ENCODE results near the gene INPP5F. TPM values are rescaled to one million over a fixed set of nuclear protein-coding genes. Genes with fewer than 3 reads are reported as not detected.

INPP5F gene
- total and polyA plus RNA-seq, 2 donors (not counting 1 experiment from before 2014, with no cell fraction given) = 11.2 to 37.5 TPM

GRCh38 chr10:119686465-119687191 lies 39.2 kb upstream of the INPP5F start:
- H3K27me3 Mint-ChIP-seq = peaks cover 5% of the 10 kb centered on the region
- no peaks in the 10 kb centered on the region for H3K9me3 Mint-ChIP-seq (ENCODE audit: insufficient read depth)
- Histone ChIP-seq H3K79me2 (ENCODE audit: control insufficient read depth, insufficient read depth, low read length) (no peaks in the 10 kb centered on the region), H3K9me3 (ENCODE audit: control extremely low read depth in 1 of 3, control insufficient read depth in 2 of 3, insufficient read depth in 1 of 3, low read length in 2 of 3) (no peaks in the 10 kb centered on the region), H2AFZ (ENCODE audit: insufficient read depth, low read depth, low read length, poor library complexity, severe bottlenecking) (peak overlapping the region; percentile 68), H3K4me1 (ENCODE audit: control insufficient read depth in 2 of 2, insufficient read depth in 2 of 2, low read length in 2 of 2) (peaks cover 14 to 26% of the 10 kb centered on the region in 2 donors), H3K4me3 (ENCODE audit: control extremely low read depth in 1 of 5, extremely low read depth in 1 of 5, insufficient read depth in 1 of 5, low read depth in 2 of 5, low read length in 4 of 5) (peak overlapping the region in 4 of 5 experiments; percentile 31 to 63 (median 46)), H3K4me2 (replicated peaks; ENCODE audit: low read depth, low read length, poor library complexity, severe bottlenecking) (peak overlapping the region; percentile 70), H3K27ac (ENCODE audit: low read length in 2 of 2) (no peak overlapping the region), H3K9ac (ENCODE audit: low read length) (peak overlapping the region; percentile 28), H3K27me3 (replicated peaks in 1 of 4; ENCODE audit: control extremely low read depth in 1 of 4, control insufficient read depth in 3 of 4, insufficient read depth in 4 of 4, low read length in 3 of 4) (no peaks in the 10 kb centered on the region), H3K36me3 (replicated peaks in 1 of 2; ENCODE audit: control extremely low read depth in 1 of 2, control insufficient read depth in 1 of 2, extremely low read depth in 1 of 2, insufficient read depth in 2 of 2, low read length in 1 of 2) (no peaks in the 10 kb centered on the region), H4K20me1 (ENCODE audit: control insufficient read depth, insufficient read depth, low read length, poor library complexity, severe bottlenecking) (no peaks in the 10 kb centered on the region)
- TF ChIP-seq EZH2 (IDR thresholded peaks at IDR 0.05; ENCODE audit: borderline replicate concordance, insufficient read depth, low read depth, low read length, poor library complexity, severe bottlenecking) (no peak), CTCF (IDR thresholded peaks at IDR 0.05) (peak; percentile 95)
- intact Hi-C loops (cut with micrococcal nuclease) = loop anchor here (1.0 to 5.0 kb wide), 8 partner anchors 14 to 236 kb away; partner anchors contain the start of genes BAG3 and INPP5F
- H3K4me3 Mint-ChIP-seq = peak overlapping the region; percentile 82
- DNase-seq = peak; percentile 90
- 12% methylated on average over 14 of the region's 24 CpGs for WGBS (ENCODE audit: insufficient coverage)
- ATAC-seq (ENCODE audit: low read depth) = peak; percentile 91
- POLR2A ChIA-PET = interaction anchor here (0.7 to 2.2 kb wide), 6 partner anchors 17 to 663 kb away, joined by 3 to 16 read pairs (median 4); no protein-coding TSS in a partner anchor
- CTCF ChIA-PET = interaction anchor here (0.6 to 8.0 kb wide), 59 partner anchors 9 to 650 kb away, joined by 3 to 153 read pairs (median 5); partner anchors contain the start of genes BAG3, INPP5F and MCMBP
- H3K4me1 Mint-ChIP-seq = peaks cover 32% of the 10 kb centered on the region
- peak overlapping the region; percentile 72 for H3K27ac Mint-ChIP-seq

Data from B cell (primary cell).